HepG2 (cell line): Measurements from ENCODE around the gene DPYSL3. TPM values are rescaled to one million over a fixed set of nuclear protein-coding genes. Genes with fewer than 3 reads are reported as not detected.

Experiments used
- ATAC-seq: fragments of 200-7000 bp; cut with Tn5 transposase; 3 replicates; pipeline ENCODE4 v1.9.1; 2020; ENCODE audit warnings: mild to moderate bottlenecking, moderate library complexity
- BruUV-seq: library from RNA; stranded (reverse); fragments of 400-500 nt; replicated peaks from 2 replicates; lab custom pipeline; 2021; lab: Mats Ljungman, UMichigan
- CTCF ChIA-PET: fragments of 300-600 bp; formaldehyde crosslinking; extraction: SDS; loops from one replicate; lab custom pipeline; 2021; ENCODE audit warnings: low total read pairs, inconsistent platforms, low intra/inter-chr PET ratio; lab: Yijun Ruan, JAX
- POLR2A ChIA-PET: fragments of 350-600 bp; sonication (Branson Sonifier 250); formaldehyde crosslinking; loops from one replicate; lab custom pipeline; 2020; ENCODE audit warnings: antibody characterized with exemption, inconsistent platforms; lab: Yijun Ruan, JAX
- DNase-seq: peaks from one replicate; pipeline ENCODE4 v3.0.0-alpha.2; 2015; ENCODE audit warnings: low spot score
- FAIRE-seq: peaks from 3 replicates; lab custom pipeline; 2011; peaks lifted over from hg19 to GRCh38; lab: Jason Lieb, UNC
- H2AFZ ChIP-seq: one replicate; pipeline ENCODE4 v1.6.1; 2011; ENCODE audit warnings: low read length, inconsistent platforms
- H3K27ac ChIP-seq: fragments of 300-600 bp; 3 replicates; pipeline ENCODE4 v1.8.0; 2011; ENCODE audit warnings: mixed run types, mild to moderate bottlenecking, mixed read lengths, low read length, inconsistent platforms; ENCODE audit not compliant: insufficient read depth; ENCODE audit errors: extremely low read length
- H3K27me3 ChIP-seq, 2 experiments: fragments of 200-600 bp in 1 of 2; 2 replicates in 1 of 2; 3 replicates in 1 of 2; pipeline versions ENCODE4 v1.6.0 to v1.8.0; 2011; ENCODE audit warnings: low read length in 2 of 2, mild to moderate bottlenecking in 2 of 2, moderate library complexity in 2 of 2, inconsistent platforms in 1 of 2; ENCODE audit not compliant: insufficient read depth in 2 of 2, control insufficient read depth in 1 of 2
- H3K36me3 ChIP-seq, 2 experiments: fragments of 200-600 bp in 1 of 2; replicated peaks in 1 of 2; 2 replicates in 1 of 2; 3 replicates in 1 of 2; pipeline versions ENCODE4 v1.5.1 to v1.8.0; 2011; ENCODE audit warnings: low read length in 2 of 2, inconsistent platforms in 1 of 2; ENCODE audit not compliant: insufficient read depth in 2 of 2, control insufficient read depth in 1 of 2
- H3K4me1 ChIP-seq: 2 replicates; pipeline ENCODE4 v1.5.1; 2012; ENCODE audit warnings: low read length, inconsistent platforms; ENCODE audit not compliant: insufficient read depth
- H3K4me2 ChIP-seq: 2 replicates; pipeline ENCODE4 v1.6.0; 2011; ENCODE audit warnings: low read depth, low read length, inconsistent platforms
- H3K4me3 ChIP-seq, 3 experiments: fragments of 200-600 bp in 1 of 3; sonication (generic), shearing (Covaris generic) in 1 of 3; replicated peaks in 1 of 3; 2 replicates each; pipeline ENCODE4 v1.5.1; 2011 to 2016; ENCODE audit warnings: low read length in 3 of 3, inconsistent platforms in 2 of 3, low read depth in 2 of 3, mild to moderate bottlenecking in 2 of 3, control low read depth in 1 of 3, mixed read lengths in 1 of 3; ENCODE audit not compliant: insufficient read depth in 1 of 3
- H3K79me2 ChIP-seq: one replicate; pipeline ENCODE4 v1.6.1; 2011; ENCODE audit warnings: low read length, inconsistent platforms; ENCODE audit not compliant: insufficient read depth
- H3K9ac ChIP-seq: 2 replicates; pipeline ENCODE4 v1.6.0; 2011; ENCODE audit warnings: mild to moderate bottlenecking, low read depth, low read length, inconsistent platforms; ENCODE audit not compliant: insufficient read depth
- H3K9me3 ChIP-seq: 2 replicates; pipeline ENCODE4 v1.5.1; 2012; ENCODE audit warnings: mild to moderate bottlenecking, low read length
- H4K20me1 ChIP-seq: 2 replicates; pipeline ENCODE4 v1.6.0; 2011; ENCODE audit warnings: inconsistent platforms, mild to moderate bottlenecking, low read length, moderate library complexity; ENCODE audit not compliant: insufficient read depth
- CHCHD3 ChIP-seq: sonication (generic); formaldehyde crosslinking; IDR thresholded peaks from 2 replicates; pipeline ENCODE4 v1.8.0; 2022; ENCODE audit warnings: mild to moderate bottlenecking, missing genetic modification reagents, moderate library complexity
- EZH2 ChIP-seq: conservative IDR thresholded peaks from 2 replicates; pipeline ENCODE4 v1.6.1; 2012; ENCODE audit warnings: mild to moderate bottlenecking, low read depth, low read length, moderate library complexity
- GTF3A ChIP-seq: sonication (generic); formaldehyde crosslinking; conservative IDR thresholded peaks from 2 replicates; pipeline ENCODE4 v1.4.0; 2020; ENCODE audit warnings: mild to moderate bottlenecking, missing genetic modification reagents
- HDAC6 ChIP-seq: fragments of 200-600 bp; sonication (generic); IDR thresholded peaks from 2 replicates; pipeline ENCODE4 v1.7.0; 2017; ENCODE audit warnings: mild to moderate bottlenecking, antibody characterized with exemption, low read length, low read depth
- LCORL ChIP-seq, 2 experiments: fragments of 450-650 bp in 1 of 2; sonication (generic) in 1 of 2; formaldehyde crosslinking in 1 of 2; IDR thresholded peaks; 2 replicates each; pipeline versions ENCODE4 v1.5.0 to v1.6.1; 2017 to 2020; ENCODE audit warnings: antibody characterized with exemption in 1 of 2, missing genetic modification reagents in 1 of 2
- RBM22 ChIP-seq: fragments of 200-400 bp; formaldehyde crosslinking; optimal IDR thresholded peaks from 2 replicates; pipeline ENCODE3; 2017; ENCODE audit warnings: mild to moderate bottlenecking, low read length, moderate library complexity
- SIN3B ChIP-seq: fragments of 150-350 bp; IDR thresholded peaks from 2 replicates; pipeline ENCODE4 v1.6.1; 2014; ENCODE audit warnings: low read length
- SKI ChIP-seq: fragments of 450-650 bp; IDR thresholded peaks from one replicate; pipeline ENCODE4 v1.6.1; 2018; ENCODE audit warnings: mild to moderate bottlenecking; ENCODE audit not compliant: partially characterized antibody
- SMAD3 ChIP-seq: sonication (generic); formaldehyde crosslinking; IDR thresholded peaks from 2 replicates; pipeline ENCODE4 v1.4.0; 2020; ENCODE audit warnings: missing genetic modification reagents
- SYNCRIP ChIP-seq: fragments of 200-400 bp; formaldehyde crosslinking; IDR thresholded peaks from 2 replicates; pipeline ENCODE4 v1.6.1; 2018; ENCODE audit warnings: mild to moderate bottlenecking, low read depth, low read length; ENCODE audit not compliant: insufficient read depth
- TBX3 ChIP-seq: fragments of 450-650 bp; IDR thresholded peaks from 2 replicates; pipeline ENCODE4 v1.6.1; 2017; ENCODE audit warnings: antibody characterized with exemption, mild to moderate bottlenecking, inconsistent platforms, borderline replicate concordance
- ZFP37 ChIP-seq: sonication (generic); formaldehyde crosslinking; IDR thresholded peaks from 2 replicates; pipeline ENCODE4 v1.4.0; 2020; ENCODE audit warnings: missing genetic modification reagents, borderline replicate concordance
- ZFY ChIP-seq: sonication (generic); formaldehyde crosslinking; IDR thresholded peaks from 2 replicates; pipeline ENCODE4 v1.4.0; 2020; ENCODE audit warnings: missing genetic modification reagents
- ZNF430 ChIP-seq: sonication (generic); formaldehyde crosslinking; IDR thresholded peaks from 2 replicates; pipeline ENCODE4 v1.9.0; 2021; ENCODE audit warnings: mild to moderate bottlenecking, missing genetic modification reagents
- ZNF510 ChIP-seq: sonication (generic); formaldehyde crosslinking; IDR thresholded peaks from 2 replicates; pipeline ENCODE4 v1.4.0; 2020; ENCODE audit warnings: low read depth, mild to moderate bottlenecking, missing genetic modification reagents
- ZNF572 ChIP-seq: sonication (generic); formaldehyde crosslinking; IDR thresholded peaks from 2 replicates; pipeline ENCODE4 v1.5.1; 2020; ENCODE audit warnings: mild to moderate bottlenecking, missing genetic modification reagents
- WGBS: methylation state at CpG from one replicate; pipeline ENCODE4 v1.1.6; 2017; ENCODE audit warnings: low lambda C conversion rate; 5-methylcytosine and 5-hydroxymethylcytosine counted together
- in situ Hi-C: cut with HindIII; loops from 2 replicates; pipeline ENCODE4 v1.10.0; 2017; ENCODE audit warnings: low pct_unique_long_range_greater_than_20kb; ENCODE audit not compliant: extremely low pct_ligation_motif_present
- intact Hi-C: fragments of 100-400 bp; cut with micrococcal nuclease; formaldehyde crosslinking; loops from one replicate; pipeline ENCODE4 v1.10.0; 2022; ENCODE audit not compliant: unreplicated experiment
- polyA plus RNA-seq, 8 experiments: library from polyadenylated mRNA; depleted of rRNA in 3 of 8; stranded (reverse) in 7 of 8; unstranded in 1 of 8; fragments of >200 nt; fragmentation: Illumina TruSeq in 4 of 8; extraction: Trizol in 4 of 8; gene quantifications; 2 replicates each; pipeline versions ENCODE4 v1.2.1 to v1.2.3, GENCODE V29; 2011 to 2016; ENCODE audit warnings: low read depth in 4 of 8, missing spikeins in 1 of 8, mixed read lengths in 1 of 8; ENCODE audit not compliant: insufficient read depth in 1 of 8
- total RNA-seq, 5 experiments: library from RNA; depleted of rRNA; stranded (reverse); fragments of >200 nt; fragmentation: Illumina TruSeq; extraction: Trizol; gene quantifications; 2 replicates each; pipeline ENCODE4 v1.2.3, GENCODE V29; 2016; ENCODE audit warnings: low read depth in 1 of 5
- TF ChIP-seq, protein P1 (sequence below): sonication (generic); formaldehyde crosslinking; conservative IDR thresholded peaks from 2 replicates; pipeline ENCODE4 v1.8.0; 2022; ENCODE audit warnings: mild to moderate bottlenecking, moderate library complexity, missing genetic modification reagents
- TF ChIP-seq, protein P2 (sequence below): sonication (generic); formaldehyde crosslinking; conservative IDR thresholded peaks from 2 replicates; pipeline ENCODE4 v1.8.0; 2022; ENCODE audit warnings: missing genetic modification reagents

The DPYSL3 gene
- total and polyA plus RNA-seq, 2 of the 13 experiments (the other 11 are each of a cell fraction or from before 2014, with no cell fraction given) = 0.08 to 0.15 TPM

DNA sequence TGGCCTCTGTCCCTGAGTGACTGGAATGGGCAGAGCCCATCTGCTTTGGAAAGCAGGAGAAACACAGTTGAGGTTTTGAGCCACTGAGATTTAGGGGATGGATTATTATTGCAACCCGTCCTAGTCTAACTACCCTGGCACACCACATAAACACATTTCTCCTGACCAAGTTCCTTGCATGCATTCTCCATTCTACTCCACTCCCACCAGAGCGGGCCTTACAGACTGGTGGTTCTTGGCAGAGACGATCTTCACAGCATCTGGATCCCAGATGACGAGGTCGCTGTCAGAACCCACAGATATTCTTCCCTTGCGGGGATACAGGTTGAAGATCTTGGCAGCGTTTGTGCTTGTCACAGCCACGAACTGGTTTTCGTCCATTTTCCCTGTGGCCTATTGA lies 111.0 kb downstream of the DPYSL3 start:
- FAIRE-seq (no peak), DNase-seq (no peak), ATAC-seq (no peak)
- no peaks in the 10 kb centered on the region for H3K9me3 ChIP-seq
- in situ Hi-C loops = no loop called here
- H3K36me3 ChIP-seq = no peaks in the 10 kb centered on the region
- H3K27ac ChIP-seq = no peak overlapping the region
- H3K9ac ChIP-seq = no peak overlapping the region
- intact Hi-C loops = loop anchor here (10.0 kb wide), 1 partner anchor 174 kb away; no protein-coding TSS in a partner anchor
- ChIA-PET CTCF (no interaction called here), POLR2A (no interaction called here)
- 0 out of 5 replicates have a peak, but pooled peaks cover 0 to 4% of the 10 kb centered on the region in 2 experiments for H3K27me3 ChIP-seq
- H3K4me2 ChIP-seq = no peak overlapping the region
- no peak overlapping the region for H2AFZ ChIP-seq
- H3K4me1 ChIP-seq = no peaks in the 10 kb centered on the region
- H3K79me2 ChIP-seq = no peaks in the 10 kb centered on the region
- H3K4me3 ChIP-seq = no peak overlapping the region
- H4K20me1 ChIP-seq = no peaks in the 10 kb centered on the region
- WGBS = 39% methylated on average over 9 of the region's 9 CpGs
- no TSS peak for BruUV-seq
- TF ChIP-seq RBM22 (no peak), ZFP37 (CRISPR knock-in tag) (no peak), SMAD3 (no peak), ZNF572 (CRISPR knock-in tag) (no peak), SKI (no peak), LCORL (IDR thresholded peaks at IDR 0.05) (no peak), LCORL (CRISPR knock-in tag; IDR thresholded peaks at IDR 0.05) (no peak), CHCHD3 (CRISPR knock-in tag) (no peak), SIN3B (no peak), TBX3 (no peak), ZNF430 (CRISPR knock-in tag) (no peak), EZH2 (no peak), ZFY (no peak), HDAC6 (no peak), SYNCRIP (no peak), GTF3A (CRISPR knock-in tag) (no peak), ZNF510 (CRISPR knock-in tag) (no peak)
- TF ChIP-seq, protein P1, sequence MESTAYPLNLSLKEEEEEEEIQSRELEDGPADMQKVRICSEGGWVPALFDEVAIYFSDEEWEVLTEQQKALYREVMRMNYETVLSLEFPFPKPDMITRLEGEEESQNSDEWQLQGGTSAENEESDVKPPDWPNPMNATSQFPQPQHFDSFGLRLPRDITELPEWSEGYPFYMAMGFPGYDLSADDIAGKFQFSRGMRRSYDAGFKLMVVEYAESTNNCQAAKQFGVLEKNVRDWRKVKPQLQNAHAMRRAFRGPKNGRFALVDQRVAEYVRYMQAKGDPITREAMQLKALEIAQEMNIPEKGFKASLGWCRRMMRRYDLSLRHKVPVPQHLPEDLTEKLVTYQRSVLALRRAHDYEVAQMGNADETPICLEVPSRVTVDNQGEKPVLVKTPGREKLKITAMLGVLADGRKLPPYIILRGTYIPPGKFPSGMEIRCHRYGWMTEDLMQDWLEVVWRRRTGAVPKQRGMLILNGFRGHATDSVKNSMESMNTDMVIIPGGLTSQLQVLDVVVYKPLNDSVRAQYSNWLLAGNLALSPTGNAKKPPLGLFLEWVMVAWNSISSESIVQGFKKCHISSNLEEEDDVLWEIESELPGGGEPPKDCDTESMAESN (CRISPR knock-in tag) = no peak
- TF ChIP-seq, protein P2, sequence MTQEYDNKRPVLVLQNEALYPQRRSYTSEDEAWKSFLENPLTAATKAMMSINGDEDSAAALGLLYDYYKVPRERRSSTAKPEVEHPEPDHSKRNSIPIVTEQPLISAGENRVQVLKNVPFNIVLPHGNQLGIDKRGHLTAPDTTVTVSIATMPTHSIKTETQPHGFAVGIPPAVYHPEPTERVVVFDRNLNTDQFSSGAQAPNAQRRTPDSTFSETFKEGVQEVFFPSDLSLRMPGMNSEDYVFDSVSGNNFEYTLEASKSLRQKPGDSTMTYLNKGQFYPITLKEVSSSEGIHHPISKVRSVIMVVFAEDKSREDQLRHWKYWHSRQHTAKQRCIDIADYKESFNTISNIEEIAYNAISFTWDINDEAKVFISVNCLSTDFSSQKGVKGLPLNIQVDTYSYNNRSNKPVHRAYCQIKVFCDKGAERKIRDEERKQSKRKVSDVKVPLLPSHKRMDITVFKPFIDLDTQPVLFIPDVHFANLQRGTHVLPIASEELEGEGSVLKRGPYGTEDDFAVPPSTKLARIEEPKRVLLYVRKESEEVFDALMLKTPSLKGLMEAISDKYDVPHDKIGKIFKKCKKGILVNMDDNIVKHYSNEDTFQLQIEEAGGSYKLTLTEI (CRISPR knock-in tag) = no peak
